Peyer's patch (tissue), 4 donors: Measurements from ENCODE around the gene AK1.

ENCODE experiments used
- CTCF ChIP-seq, 6 experiments: fragments of 450-650 bp in 4 of 6; fragments of 200-600 bp in 2 of 6; sonication (generic) in 1 of 6; IDR thresholded peaks; one replicate each; pipeline ENCODE4 v1.5.1; 2017 to 2019; ENCODE audit warnings: antibody characterized with exemption in 6 of 6, mild to moderate bottlenecking in 3 of 6, moderate library complexity in 1 of 6
- POLR2A ChIP-seq, 2 donors: fragments of 450-650 bp; IDR thresholded peaks; one replicate each; pipeline ENCODE4 v1.5.1; 2017; ENCODE audit warnings: antibody characterized with exemption in 2 of 2, mild to moderate bottlenecking in 2 of 2, moderate library complexity in 2 of 2

GRCh38 chr9:127856729-127857116 lies 20.8 kb downstream of the AK1 start:
- TF ChIP-seq POLR2A (IDR thresholded peaks at IDR 0.05) (no peak), CTCF (IDR thresholded peaks at IDR 0.05) (no peak)
